H9 (cell line): ENCODE results near the gene PRKAG1. TPM values are rescaled to one million over a fixed set of nuclear protein-coding genes. Genes with fewer than 3 reads are reported as not detected.

Source experiments
- DNase-seq: peaks from one replicate; pipeline ENCODE4 v3.0.0-alpha.2; 2017
- H2AFZ ChIP-seq: one replicate; pipeline ENCODE4 v1.6.1; 2013; ENCODE audit warnings: mild to moderate bottlenecking, low read length, control low read depth, moderate library complexity
- H2AK5ac ChIP-seq: 2 replicates; pipeline ENCODE4 v1.6.1; 2013; ENCODE audit warnings: low read length, control low read depth, mixed read lengths; ENCODE audit not compliant: insufficient read length
- H2BK120ac ChIP-seq: one replicate; pipeline ENCODE4 v1.6.1; 2013; ENCODE audit warnings: low read depth, mild to moderate bottlenecking, low read length, control low read depth, inconsistent platforms; ENCODE audit not compliant: poor library complexity, severe bottlenecking
- H2BK12ac ChIP-seq: 2 replicates; pipeline ENCODE4 v1.6.1; 2013; ENCODE audit warnings: low read length, control low read depth, mixed read lengths, low read depth; ENCODE audit not compliant: insufficient read length
- H2BK15ac ChIP-seq: 2 replicates; pipeline ENCODE4 v1.6.1; 2013; ENCODE audit warnings: low read depth, low read length, control low read depth
- H2BK20ac ChIP-seq: one replicate; pipeline ENCODE4 v1.6.1; 2013; ENCODE audit warnings: low read depth, mild to moderate bottlenecking, low read length, control low read depth, inconsistent platforms; ENCODE audit not compliant: poor library complexity, severe bottlenecking
- H2BK5ac ChIP-seq: 2 replicates; pipeline ENCODE4 v1.6.1; 2013; ENCODE audit warnings: low read length, control low read depth, mixed read lengths; ENCODE audit not compliant: insufficient read length
- H3K14ac ChIP-seq: 2 replicates; pipeline ENCODE4 v1.6.1; 2013; ENCODE audit warnings: low read length, control low read depth; ENCODE audit not compliant: insufficient read depth
- H3K18ac ChIP-seq: 2 replicates; pipeline ENCODE4 v1.6.1; 2013; ENCODE audit warnings: low read depth, mild to moderate bottlenecking, mixed read lengths, low read length, control low read depth; ENCODE audit not compliant: insufficient read length
- H3K23ac ChIP-seq: 2 replicates; pipeline ENCODE4 v1.6.1; 2013; ENCODE audit warnings: low read length, control low read depth, mixed read lengths, low read depth; ENCODE audit not compliant: insufficient read length
- H3K23me2 ChIP-seq: 2 replicates; pipeline ENCODE4 v1.6.1; 2013; ENCODE audit warnings: low read depth, mild to moderate bottlenecking, mixed read lengths, low read length, control low read depth; ENCODE audit not compliant: insufficient read length, poor library complexity, severe bottlenecking
- H3K27ac ChIP-seq: 2 replicates; pipeline ENCODE4 v1.5.1; 2013; ENCODE audit warnings: low read length, control low read depth, mixed read lengths, low read depth; ENCODE audit not compliant: insufficient read length
- H3K27me3 ChIP-seq: 2 replicates; pipeline ENCODE4 v1.6.1; 2013; ENCODE audit warnings: low read length, control low read depth, inconsistent platforms; ENCODE audit not compliant: insufficient read depth
- H3K4ac ChIP-seq: 2 replicates; pipeline ENCODE4 v1.6.1; 2013; ENCODE audit warnings: low read depth, mild to moderate bottlenecking, control low read depth, inconsistent platforms, low read length, moderate library complexity
- H3K4me1 ChIP-seq: 2 replicates; pipeline ENCODE4 v1.6.1; 2013; ENCODE audit warnings: low read length, control low read depth, inconsistent platforms; ENCODE audit not compliant: insufficient read depth
- H3K4me2 ChIP-seq: 2 replicates; pipeline ENCODE4 v1.6.1; 2013; ENCODE audit warnings: low read length, control low read depth, mixed read lengths; ENCODE audit not compliant: insufficient read length, insufficient read depth
- H3K56ac ChIP-seq: 2 replicates; pipeline ENCODE4 v1.6.1; 2013; ENCODE audit warnings: low read depth, mild to moderate bottlenecking, mixed read lengths, low read length, control low read depth; ENCODE audit not compliant: insufficient read length
- H3K79me1 ChIP-seq: 2 replicates; pipeline ENCODE4 v1.6.1; 2013; ENCODE audit warnings: low read depth, mild to moderate bottlenecking, moderate library complexity, low read length, control low read depth, inconsistent platforms; ENCODE audit not compliant: insufficient read depth, poor library complexity, severe bottlenecking
- H3K79me2 ChIP-seq: 2 replicates; pipeline ENCODE4 v1.6.1; 2013; ENCODE audit warnings: low read length, control low read depth, inconsistent platforms; ENCODE audit not compliant: insufficient read depth
- H3K9ac ChIP-seq: 2 replicates; pipeline ENCODE4 v1.6.1; 2013; ENCODE audit warnings: low read length, control low read depth, mixed read lengths; ENCODE audit not compliant: insufficient read length; ENCODE audit errors: extremely low read depth
- H3K9me3 ChIP-seq: one replicate; pipeline ENCODE4 v1.6.1; 2013; ENCODE audit warnings: low read depth, low read length, inconsistent platforms; ENCODE audit not compliant: control insufficient read depth
- H3T11ph ChIP-seq: one replicate; pipeline ENCODE4 v1.6.1; 2013; ENCODE audit warnings: mild to moderate bottlenecking, low read length, control low read depth, inconsistent platforms
- H4K20me1 ChIP-seq: one replicate; pipeline ENCODE4 v1.6.1; 2013; ENCODE audit not compliant: control insufficient read depth, insufficient read length, insufficient read depth
- H4K5ac ChIP-seq: 2 replicates; pipeline ENCODE4 v1.6.1; 2013; ENCODE audit warnings: low read depth, mild to moderate bottlenecking, mixed read lengths, low read length, control low read depth; ENCODE audit not compliant: insufficient read length
- H4K8ac ChIP-seq: replicated peaks from 2 replicates; pipeline ENCODE4 v1.6.1; 2013; ENCODE audit warnings: low read length, control low read depth, mixed read lengths, low read depth; ENCODE audit not compliant: insufficient read length
- H4K91ac ChIP-seq: 2 replicates; pipeline ENCODE4 v1.6.1; 2013; ENCODE audit warnings: low read depth, mild to moderate bottlenecking, moderate library complexity, mixed read lengths, low read length, control low read depth; ENCODE audit not compliant: insufficient read length
- H3K27ac Mint-ChIP-seq, 3 experiments: 2 replicates in 2 of 3; 3 replicates in 1 of 3; pipeline ENCODE4 v1.8.0; 2020 to 2021; ENCODE audit warnings: mixed read lengths in 3 of 3, mild to moderate bottlenecking in 1 of 3, moderate library complexity in 1 of 3
- H3K27me3 Mint-ChIP-seq: 2 replicates; pipeline ENCODE4 v1.8.0; 2021; ENCODE audit warnings: low read depth, mild to moderate bottlenecking, moderate library complexity, mixed read lengths
- H3K36me3 Mint-ChIP-seq, 3 experiments: 2 replicates in 2 of 3; 3 replicates in 1 of 3; pipeline ENCODE4 v1.8.0; 2020 to 2021; ENCODE audit warnings: low read depth in 3 of 3, mixed read lengths in 3 of 3; ENCODE audit not compliant: insufficient read depth in 1 of 3
- H3K4me1 Mint-ChIP-seq, 2 experiments: 2 replicates each; pipeline ENCODE4 v1.8.0; 2020; ENCODE audit warnings: mixed read lengths in 2 of 2
- H3K4me3 Mint-ChIP-seq, 2 experiments: 2 replicates in 1 of 2; 3 replicates in 1 of 2; pipeline ENCODE4 v1.8.0; 2020 to 2021; ENCODE audit warnings: mild to moderate bottlenecking in 2 of 2, mixed read lengths in 2 of 2, moderate library complexity in 1 of 2
- H3K9me3 Mint-ChIP-seq, 2 experiments: 2 replicates in 1 of 2; 3 replicates in 1 of 2; pipeline ENCODE4 v1.8.0; 2020; ENCODE audit warnings: mild to moderate bottlenecking in 2 of 2, mixed read lengths in 2 of 2, moderate library complexity in 1 of 2
- WGBS: extraction: QIAGEN DNeasy Blood & Tissue Kit; methylation state at CpG from one replicate; pipeline ENCODE4 v1.1.7; 2013; ENCODE audit warnings: missing lambda C conversion rate, low lambda C conversion rate, mixed read lengths; ENCODE audit not compliant: insufficient read length; ENCODE audit errors: extremely low coverage; 5-methylcytosine and 5-hydroxymethylcytosine counted together
- total RNA-seq: library from RNA; stranded (reverse); gene quantifications from 2 replicates; pipeline ENCODE4 v1.2.1, GENCODE V29; 2021
- TF ChIP-seq, protein P1 (sequence below): fragments of 200-600 bp; sonication (generic); conservative IDR thresholded peaks from 3 replicates; pipeline ENCODE4 v1.8.0; 2021; ENCODE audit warnings: antibody characterized with exemption, mild to moderate bottlenecking

The PRKAG1 gene
- total RNA-seq, 1 experiment from 2014 or later, result 34.8 TPM

DNA sequence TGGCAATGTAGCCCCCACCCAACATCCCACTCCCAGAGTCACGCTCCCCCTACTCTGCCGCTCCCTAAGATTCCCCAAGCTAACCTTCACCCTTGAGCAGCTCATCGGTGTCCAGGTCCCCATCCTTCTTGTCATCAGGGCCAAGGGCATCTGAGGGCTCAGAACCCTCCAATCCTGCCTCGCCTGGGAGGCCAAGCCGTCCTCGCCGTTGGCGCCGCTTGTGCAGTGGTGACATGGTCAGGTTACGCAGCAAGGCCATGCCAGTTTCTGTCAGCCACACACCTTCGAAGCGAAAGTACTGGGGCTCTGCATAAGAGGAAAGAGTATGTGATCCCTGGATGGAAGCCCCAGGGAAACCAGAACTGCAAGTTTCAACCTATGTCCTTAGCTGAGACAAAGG lies 26.1 kb upstream of the PRKAG1 start:
- H2BK20ac ChIP-seq, result no peak overlapping the region
- no peak overlapping the region for H2AFZ ChIP-seq
- TF ChIP-seq, protein P1, sequence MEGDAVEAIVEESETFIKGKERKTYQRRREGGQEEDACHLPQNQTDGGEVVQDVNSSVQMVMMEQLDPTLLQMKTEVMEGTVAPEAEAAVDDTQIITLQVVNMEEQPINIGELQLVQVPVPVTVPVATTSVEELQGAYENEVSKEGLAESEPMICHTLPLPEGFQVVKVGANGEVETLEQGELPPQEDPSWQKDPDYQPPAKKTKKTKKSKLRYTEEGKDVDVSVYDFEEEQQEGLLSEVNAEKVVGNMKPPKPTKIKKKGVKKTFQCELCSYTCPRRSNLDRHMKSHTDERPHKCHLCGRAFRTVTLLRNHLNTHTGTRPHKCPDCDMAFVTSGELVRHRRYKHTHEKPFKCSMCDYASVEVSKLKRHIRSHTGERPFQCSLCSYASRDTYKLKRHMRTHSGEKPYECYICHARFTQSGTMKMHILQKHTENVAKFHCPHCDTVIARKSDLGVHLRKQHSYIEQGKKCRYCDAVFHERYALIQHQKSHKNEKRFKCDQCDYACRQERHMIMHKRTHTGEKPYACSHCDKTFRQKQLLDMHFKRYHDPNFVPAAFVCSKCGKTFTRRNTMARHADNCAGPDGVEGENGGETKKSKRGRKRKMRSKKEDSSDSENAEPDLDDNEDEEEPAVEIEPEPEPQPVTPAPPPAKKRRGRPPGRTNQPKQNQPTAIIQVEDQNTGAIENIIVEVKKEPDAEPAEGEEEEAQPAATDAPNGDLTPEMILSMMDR, result no peak
- no peaks in the 10 kb centered on the region for H4K20me1 ChIP-seq
- H2BK12ac ChIP-seq, result no peak overlapping the region
- Mint-ChIP-seq H3K27ac (no peak overlapping the region), H3K9me3 (no peaks in the 10 kb centered on the region), H3K4me3 (no peak overlapping the region), H3K4me1 (no peaks in the 10 kb centered on the region), H3K27me3 (no peaks in the 10 kb centered on the region), H3K36me3 (peaks cover 71 to 98% (median 94%) of the 10 kb centered on the region in 3 experiments)
- no peak overlapping the region for H4K8ac ChIP-seq
- no peak overlapping the region for H3K56ac ChIP-seq
- no peaks in the 10 kb centered on the region for H3K79me1 ChIP-seq
- H2BK120ac ChIP-seq, result no peak overlapping the region
- no peak overlapping the region for H3K4me2 ChIP-seq
- no peak overlapping the region for H3K23ac ChIP-seq
- H3K23me2 ChIP-seq, result no peaks in the 10 kb centered on the region
- H3K27ac ChIP-seq, result no peak overlapping the region
- H3K79me2 ChIP-seq, result no peaks in the 10 kb centered on the region
- no peak overlapping the region for H2BK5ac ChIP-seq
- no CpG with 5 or more reads among the region's 12 CpGs for WGBS
- no peaks in the 10 kb centered on the region for H3K9me3 ChIP-seq
- no peak overlapping the region for H4K5ac ChIP-seq
- H3K4me1 ChIP-seq, result no peaks in the 10 kb centered on the region
- no peak overlapping the region for H3K14ac ChIP-seq
- H3K4ac ChIP-seq, result no peak overlapping the region
- no peaks in the 10 kb centered on the region for H3K27me3 ChIP-seq
- H3K9ac ChIP-seq, result no peak overlapping the region
- no peak overlapping the region for H3K18ac ChIP-seq
- H4K91ac ChIP-seq, result no peak overlapping the region
- no peak for DNase-seq
- H2BK15ac ChIP-seq, result no peak overlapping the region
- H2AK5ac ChIP-seq, result no peak overlapping the region
- H3T11ph ChIP-seq, result no peak overlapping the region
